ENCODE results near the gene ADISSP.

DNA sequence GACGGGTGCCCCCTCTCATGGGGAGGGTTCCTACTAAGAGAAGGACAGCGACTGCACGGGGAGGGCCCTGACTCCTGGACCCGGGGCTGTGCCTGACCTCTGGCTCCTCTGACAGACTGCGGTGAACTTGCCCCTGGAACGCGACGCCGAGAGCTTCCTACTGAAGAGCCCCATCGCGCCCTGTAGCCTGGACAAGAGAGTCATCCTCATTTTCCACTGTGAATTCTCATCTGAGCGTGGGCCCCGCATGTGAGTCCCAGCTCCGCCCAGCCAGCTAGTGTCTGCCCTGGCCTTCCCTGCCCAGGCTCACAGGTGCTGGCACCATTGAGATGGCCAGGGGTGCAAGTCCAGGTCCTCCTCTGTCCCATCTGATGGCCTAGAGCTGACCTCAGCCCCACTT, 35.7 kb upstream of the ADISSP start:
- no peak for TF ChIP-seq CTCF (IDR thresholded peaks at IDR 0.05)
- no peak for TF ChIP-seq EP300 (IDR thresholded peaks at IDR 0.05)
- TF ChIP-seq POLR2A (IDR thresholded peaks at IDR 0.05) = no peak

Data from tibial nerve (tissue), 4 donors.